GM12878 (cell line): Measurements from ENCODE around the gene ZDHHC18. TPM values are rescaled to one million over a fixed set of nuclear protein-coding genes. Genes with fewer than 3 reads are reported as not detected.

Experiments used
- ATAC-seq: fragments of 200-7000 bp; cut with Tn5 transposase; 3 replicates; pipeline ENCODE4 v1.9.1; 2020; ENCODE audit warnings: mild to moderate bottlenecking, moderate library complexity
- BruUV-seq: library from RNA; stranded (reverse); fragments of 400-500 nt; replicated peaks from 2 replicates; lab custom pipeline; 2021; lab: Mats Ljungman, UMichigan
- CTCF ChIA-PET: fragments of 300-600 bp; sonication (Branson Sonifier 250); formaldehyde crosslinking; extraction: SDS; loops from one replicate; lab custom pipeline; 2021; ENCODE audit warnings: inconsistent platforms; lab: Yijun Ruan, JAX
- POLR2A ChIA-PET: fragments of 350-600 bp; formaldehyde crosslinking; extraction: SDS; loops from one replicate; lab custom pipeline; 2021; ENCODE audit warnings: inconsistent platforms; lab: Charles Lee
- RAD21 ChIA-PET: fragments of 300-600 bp; sonication (Branson Sonifier 250); formaldehyde crosslinking; loops from one replicate; lab custom pipeline; 2023; ENCODE audit warnings: antibody characterized with exemption; ENCODE audit not compliant: unreplicated experiment; lab: Charles Lee
- SMC1A ChIA-PET: fragments of 300-600 bp; sonication (Branson Sonifier 250); formaldehyde crosslinking; loops from one replicate; lab custom pipeline; 2023; ENCODE audit not compliant: unreplicated experiment, uncharacterized antibody; lab: Charles Lee
- DNase-seq: peaks from one replicate; pipeline ENCODE4 v3.0.0-alpha.2; 2011; ENCODE audit warnings: low read depth, low spot score
- FAIRE-seq: peaks from 3 replicates; lab custom pipeline; 2011; peaks lifted over from hg19 to GRCh38; lab: Jason Lieb, UNC
- H2AFZ ChIP-seq: 2 replicates; pipeline ENCODE4 v1.6.0; 2011; ENCODE audit warnings: low read depth, low read length, control low read depth; ENCODE audit not compliant: control insufficient read depth
- H3K27ac ChIP-seq: 2 replicates; pipeline ENCODE4 v1.5.1; 2011; ENCODE audit warnings: control low read depth; ENCODE audit not compliant: control insufficient read depth, insufficient read depth
- H3K27me3 ChIP-seq, 2 experiments: replicated peaks in 1 of 2; 2 replicates each; pipeline versions ENCODE4 v1.6.0 to v1.6.1; 2011; ENCODE audit warnings: low read length in 1 of 2; ENCODE audit not compliant: control insufficient read depth in 2 of 2, insufficient read depth in 2 of 2
- H3K36me3 ChIP-seq, 2 experiments: 2 replicates each; pipeline ENCODE4 v1.5.1; 2011; ENCODE audit warnings: low read length in 1 of 2; ENCODE audit not compliant: control insufficient read depth in 2 of 2, insufficient read depth in 2 of 2
- H3K4me1 ChIP-seq: 2 replicates; pipeline ENCODE4 v1.6.1; 2011; ENCODE audit warnings: mild to moderate bottlenecking, low read length, moderate library complexity, mixed read lengths; ENCODE audit not compliant: control insufficient read depth, insufficient read depth
- H3K4me2 ChIP-seq: 2 replicates; pipeline ENCODE4 v1.6.0; 2011; ENCODE audit warnings: control low read depth; ENCODE audit not compliant: control insufficient read depth, insufficient read depth
- H3K4me3 ChIP-seq: fragments of 200-600 bp; sonication (generic); 2 replicates; pipeline ENCODE4 v1.5.1; 2016
- H3K79me2 ChIP-seq: 2 replicates; pipeline ENCODE4 v1.6.0; 2011; ENCODE audit warnings: low read length; ENCODE audit not compliant: control insufficient read depth, insufficient read depth
- H3K9ac ChIP-seq: 2 replicates; pipeline ENCODE4 v1.8.0; 2011; ENCODE audit warnings: low read length, control low read depth, mixed read lengths; ENCODE audit not compliant: control insufficient read depth, insufficient read depth
- H3K9me3 ChIP-seq: replicated peaks from 3 replicates; pipeline ENCODE4 v1.5.1; 2011; ENCODE audit warnings: mild to moderate bottlenecking, low read length; ENCODE audit not compliant: control insufficient read depth, insufficient read depth
- H4K20me1 ChIP-seq: 2 replicates; pipeline ENCODE4 v1.6.0; 2011; ENCODE audit not compliant: control insufficient read depth, insufficient read depth
- BHLHE40 ChIP-seq, 2 experiments: fragments of 450-650 bp in 1 of 2; IDR thresholded peaks; 2 replicates each; pipeline ENCODE4 v1.6.1; 2011 to 2017; ENCODE audit warnings: low read depth in 2 of 2, borderline replicate concordance in 1 of 2, improper control_type of control experiment in 1 of 2, low read length in 1 of 2, mild to moderate bottlenecking in 1 of 2
- CEBPZ ChIP-seq: fragments of 150-350 bp; IDR thresholded peaks from 2 replicates; pipeline ENCODE4 v1.6.1; 2016; ENCODE audit warnings: low read depth, low read length
- CTCF ChIP-seq, 3 experiments: IDR thresholded peaks in 2 of 3; conservative IDR thresholded peaks in 1 of 3; 2 replicates each; pipeline ENCODE4 v1.5.1; 2011; ENCODE audit warnings: low read depth in 3 of 3, low read length in 3 of 3, mild to moderate bottlenecking in 3 of 3, control low read depth in 2 of 3, moderate library complexity in 2 of 3, inconsistent platforms in 1 of 3, mixed read lengths in 1 of 3; ENCODE audit not compliant: control insufficient read depth in 2 of 3, insufficient read depth in 1 of 3; ENCODE audit errors: extremely low read depth in 1 of 3
- IRF4 ChIP-seq: IDR thresholded peaks from 2 replicates; pipeline ENCODE4 v1.6.1; 2011; ENCODE audit warnings: low read depth, low read length
- MYB ChIP-seq: fragments of 150-350 bp; IDR thresholded peaks from 2 replicates; pipeline ENCODE4 v1.6.1; 2014; ENCODE audit warnings: mild to moderate bottlenecking, low read depth, low read length, borderline replicate concordance
- USF1 ChIP-seq: IDR thresholded peaks from 2 replicates; pipeline ENCODE4 v1.6.1; 2011; ENCODE audit warnings: borderline replicate concordance, low read depth, mild to moderate bottlenecking, moderate library complexity, mixed read lengths, low read length; ENCODE audit not compliant: insufficient read depth; ENCODE audit errors: extremely low read length
- ZNF274 ChIP-seq: IDR thresholded peaks from one replicate; pipeline ENCODE4 v1.8.0; 2011; ENCODE audit not compliant: insufficient read length, insufficient read depth
- WGBS: methylation state at CpG from one replicate; pipeline ENCODE4 v1.1.6; 2016; ENCODE audit warnings: low lambda C conversion rate; ENCODE audit not compliant: insufficient replicate concordance, insufficient coverage; ENCODE audit errors: missing lambda C conversion rate; 5-methylcytosine and 5-hydroxymethylcytosine counted together
- in situ Hi-C: fragments of 300-500 bp; cut with MboI; formaldehyde crosslinking; loops from 9 replicates; pipeline ENCODE4 v1.14.3; 2018; ENCODE audit warnings: mixed read lengths
- intact Hi-C: fragments of 100-400 bp; cut with micrococcal nuclease; formaldehyde crosslinking; loops from one replicate; pipeline ENCODE4 v1.14.2; 2022; ENCODE audit not compliant: unreplicated experiment
- polyA plus RNA-seq, 11 experiments: library from polyadenylated mRNA; depleted of rRNA in 4 of 11; unstranded in 6 of 11; stranded (reverse) in 5 of 11; fragments of >200 nt; fragmentation: Nextera tagmentation in 4 of 11; fragmentation: Illumina TruSeq in 1 of 11; extraction: Ambion mirVana in 4 of 11; extraction: Trizol in 1 of 11; gene quantifications; 1 replicate in 1 of 11; 2 replicates in 10 of 11; pipeline versions ENCODE4 v1.2.1 to v1.2.3, GENCODE V29; 2011 to 2016; ENCODE audit warnings: inconsistent platforms in 2 of 11, missing spikeins in 2 of 11, low read depth in 1 of 11
- total RNA-seq, 4 experiments: library from RNA; depleted of rRNA in 3 of 4; stranded (reverse); fragments of >200 nt in 3 of 4; fragmentation: Illumina TruSeq in 1 of 4; extraction: Trizol in 1 of 4; gene quantifications; 2 replicates each; pipeline versions ENCODE4 v1.2.1 to v1.2.3, GENCODE V29; 2013 to 2021

ZDHHC18 gene
- total and polyA plus RNA-seq, 10 of the 15 experiments (the other 5 are each of a cell fraction or from before 2014, with no cell fraction given): 0.40 to 81.2 (median 21.3) TPM

GRCh38 chr1:26784023-26784871, 42.2 kb upstream of the ZDHHC18 start (continued):
- no peak for TF ChIP-seq CEBPZ

GRCh38 chr1:26784886-26785285, 41.6 kb upstream of the ZDHHC18 start:
- Histone ChIP-seq H3K27me3 (no peaks in the 10 kb centered on the region), H3K4me2 (no peak overlapping the region), H3K36me3 (peaks cover 7 to 14% of the 10 kb centered on the region in 2 experiments), H3K27ac (no peak overlapping the region), H3K4me3 (no peak overlapping the region), H4K20me1 (no peaks in the 10 kb centered on the region), H2AFZ (no peak overlapping the region), H3K79me2 (peaks cover 17% of the 10 kb centered on the region), H3K9me3 (no peaks in the 10 kb centered on the region), H3K9ac (no peak overlapping the region), H3K4me1 (peaks cover 29% of the 10 kb centered on the region)
- no peak for TF ChIP-seq ZNF274
- no peak for TF ChIP-seq USF1
- TF ChIP-seq BHLHE40 (IDR thresholded peaks at IDR 0.05; ENCODE audit: borderline replicate concordance in 1 of 2, low read depth in 2 of 2, low read length in 1 of 2): no peak
- TF ChIP-seq CTCF (IDR thresholded peaks at IDR 0.05 in 2 of 3, conservative IDR thresholded peaks at IDR 0.05 in 1 of 3; ENCODE audit: control insufficient read depth in 2 of 3, extremely low read depth in 1 of 3, insufficient read depth in 1 of 3, low read depth in 3 of 3, low read length in 3 of 3): no peak
- no peak for TF ChIP-seq IRF4
- no peak for TF ChIP-seq MYB
- FAIRE-seq (no peak), DNase-seq (no peak), ATAC-seq (no peak)
- in situ Hi-C loops (loop anchor here (5.0 kb wide), 1 partner anchor 178 kb away; no protein-coding TSS in a partner anchor), intact Hi-C loops (loop anchor here (5.0 kb wide), 2 partner anchors 243 to 283 kb away; no protein-coding TSS in a partner anchor)
- POLR2A ChIA-PET: interaction anchor here (1.0 to 1.9 kb wide), 2 partner anchors 37 to 41 kb away, joined by 3 to 9 read pairs; no protein-coding TSS in a partner anchor
- CTCF ChIA-PET: interaction anchor here (0.8 to 2.4 kb wide), 8 partner anchors 61 to 285 kb away, joined by 3 to 7 read pairs (median 4); no protein-coding TSS in a partner anchor
- RAD21 ChIA-PET: interaction anchor here (1.6 to 6.4 kb wide), 4 partner anchors 40 to 182 kb away, joined by 6 to 90 read pairs (median 11); no protein-coding TSS in a partner anchor
- BruUV-seq: no TSS peak
- 100% methylated on average over 1 of the region's 1 CpG for WGBS
- SMC1A ChIA-PET: interaction anchor here (0.8 to 9.3 kb wide), 8 partner anchors 26 to 182 kb away, joined by 3 to 146 read pairs (median 20); no protein-coding TSS in a partner anchor
